H9 (cell line): Measurements from ENCODE around the gene AIF1. TPM values are rescaled to one million over a fixed set of nuclear protein-coding genes. Genes with fewer than 3 reads are reported as not detected.

Source experiments
- DNase-seq: peaks from one replicate; pipeline ENCODE4 v3.0.0-alpha.2; 2017
- H2AFZ ChIP-seq: one replicate; pipeline ENCODE4 v1.6.1; 2013; ENCODE audit warnings: mild to moderate bottlenecking, low read length, control low read depth, moderate library complexity
- H2AK5ac ChIP-seq: 2 replicates; pipeline ENCODE4 v1.6.1; 2013; ENCODE audit warnings: low read length, control low read depth, mixed read lengths; ENCODE audit not compliant: insufficient read length
- H2BK120ac ChIP-seq: one replicate; pipeline ENCODE4 v1.6.1; 2013; ENCODE audit warnings: low read depth, mild to moderate bottlenecking, low read length, control low read depth, inconsistent platforms; ENCODE audit not compliant: poor library complexity, severe bottlenecking
- H2BK12ac ChIP-seq: 2 replicates; pipeline ENCODE4 v1.6.1; 2013; ENCODE audit warnings: low read length, control low read depth, mixed read lengths, low read depth; ENCODE audit not compliant: insufficient read length
- H2BK15ac ChIP-seq: 2 replicates; pipeline ENCODE4 v1.6.1; 2013; ENCODE audit warnings: low read depth, low read length, control low read depth
- H2BK20ac ChIP-seq: one replicate; pipeline ENCODE4 v1.6.1; 2013; ENCODE audit warnings: low read depth, mild to moderate bottlenecking, low read length, control low read depth, inconsistent platforms; ENCODE audit not compliant: poor library complexity, severe bottlenecking
- H2BK5ac ChIP-seq: 2 replicates; pipeline ENCODE4 v1.6.1; 2013; ENCODE audit warnings: low read length, control low read depth, mixed read lengths; ENCODE audit not compliant: insufficient read length
- H3K14ac ChIP-seq: 2 replicates; pipeline ENCODE4 v1.6.1; 2013; ENCODE audit warnings: low read length, control low read depth; ENCODE audit not compliant: insufficient read depth
- H3K18ac ChIP-seq: 2 replicates; pipeline ENCODE4 v1.6.1; 2013; ENCODE audit warnings: low read depth, mild to moderate bottlenecking, mixed read lengths, low read length, control low read depth; ENCODE audit not compliant: insufficient read length
- H3K23ac ChIP-seq: 2 replicates; pipeline ENCODE4 v1.6.1; 2013; ENCODE audit warnings: low read length, control low read depth, mixed read lengths, low read depth; ENCODE audit not compliant: insufficient read length
- H3K23me2 ChIP-seq: 2 replicates; pipeline ENCODE4 v1.6.1; 2013; ENCODE audit warnings: low read depth, mild to moderate bottlenecking, mixed read lengths, low read length, control low read depth; ENCODE audit not compliant: insufficient read length, poor library complexity, severe bottlenecking
- H3K27ac ChIP-seq: 2 replicates; pipeline ENCODE4 v1.5.1; 2013; ENCODE audit warnings: low read length, control low read depth, mixed read lengths, low read depth; ENCODE audit not compliant: insufficient read length
- H3K27me3 ChIP-seq: 2 replicates; pipeline ENCODE4 v1.6.1; 2013; ENCODE audit warnings: low read length, control low read depth, inconsistent platforms; ENCODE audit not compliant: insufficient read depth
- H3K4ac ChIP-seq: 2 replicates; pipeline ENCODE4 v1.6.1; 2013; ENCODE audit warnings: low read depth, mild to moderate bottlenecking, control low read depth, inconsistent platforms, low read length, moderate library complexity
- H3K4me1 ChIP-seq: 2 replicates; pipeline ENCODE4 v1.6.1; 2013; ENCODE audit warnings: low read length, control low read depth, inconsistent platforms; ENCODE audit not compliant: insufficient read depth
- H3K4me2 ChIP-seq: 2 replicates; pipeline ENCODE4 v1.6.1; 2013; ENCODE audit warnings: low read length, control low read depth, mixed read lengths; ENCODE audit not compliant: insufficient read length, insufficient read depth
- H3K56ac ChIP-seq: 2 replicates; pipeline ENCODE4 v1.6.1; 2013; ENCODE audit warnings: low read depth, mild to moderate bottlenecking, mixed read lengths, low read length, control low read depth; ENCODE audit not compliant: insufficient read length
- H3K79me1 ChIP-seq: 2 replicates; pipeline ENCODE4 v1.6.1; 2013; ENCODE audit warnings: low read depth, mild to moderate bottlenecking, moderate library complexity, low read length, control low read depth, inconsistent platforms; ENCODE audit not compliant: insufficient read depth, poor library complexity, severe bottlenecking
- H3K79me2 ChIP-seq: 2 replicates; pipeline ENCODE4 v1.6.1; 2013; ENCODE audit warnings: low read length, control low read depth, inconsistent platforms; ENCODE audit not compliant: insufficient read depth
- H3K9ac ChIP-seq: 2 replicates; pipeline ENCODE4 v1.6.1; 2013; ENCODE audit warnings: low read length, control low read depth, mixed read lengths; ENCODE audit not compliant: insufficient read length; ENCODE audit errors: extremely low read depth
- H3K9me3 ChIP-seq: one replicate; pipeline ENCODE4 v1.6.1; 2013; ENCODE audit warnings: low read depth, low read length, inconsistent platforms; ENCODE audit not compliant: control insufficient read depth
- H3T11ph ChIP-seq: one replicate; pipeline ENCODE4 v1.6.1; 2013; ENCODE audit warnings: mild to moderate bottlenecking, low read length, control low read depth, inconsistent platforms
- H4K20me1 ChIP-seq: one replicate; pipeline ENCODE4 v1.6.1; 2013; ENCODE audit not compliant: control insufficient read depth, insufficient read length, insufficient read depth
- H4K5ac ChIP-seq: 2 replicates; pipeline ENCODE4 v1.6.1; 2013; ENCODE audit warnings: low read depth, mild to moderate bottlenecking, mixed read lengths, low read length, control low read depth; ENCODE audit not compliant: insufficient read length
- H4K8ac ChIP-seq: replicated peaks from 2 replicates; pipeline ENCODE4 v1.6.1; 2013; ENCODE audit warnings: low read length, control low read depth, mixed read lengths, low read depth; ENCODE audit not compliant: insufficient read length
- H4K91ac ChIP-seq: 2 replicates; pipeline ENCODE4 v1.6.1; 2013; ENCODE audit warnings: low read depth, mild to moderate bottlenecking, moderate library complexity, mixed read lengths, low read length, control low read depth; ENCODE audit not compliant: insufficient read length
- H3K27ac Mint-ChIP-seq, 3 experiments: 2 replicates in 2 of 3; 3 replicates in 1 of 3; pipeline ENCODE4 v1.8.0; 2020 to 2021; ENCODE audit warnings: mixed read lengths in 3 of 3, mild to moderate bottlenecking in 1 of 3, moderate library complexity in 1 of 3
- H3K27me3 Mint-ChIP-seq: 2 replicates; pipeline ENCODE4 v1.8.0; 2021; ENCODE audit warnings: low read depth, mild to moderate bottlenecking, moderate library complexity, mixed read lengths
- H3K36me3 Mint-ChIP-seq, 3 experiments: 2 replicates in 2 of 3; 3 replicates in 1 of 3; pipeline ENCODE4 v1.8.0; 2020 to 2021; ENCODE audit warnings: low read depth in 3 of 3, mixed read lengths in 3 of 3; ENCODE audit not compliant: insufficient read depth in 1 of 3
- H3K4me1 Mint-ChIP-seq, 2 experiments: 2 replicates each; pipeline ENCODE4 v1.8.0; 2020; ENCODE audit warnings: mixed read lengths in 2 of 2
- H3K4me3 Mint-ChIP-seq, 2 experiments: 2 replicates in 1 of 2; 3 replicates in 1 of 2; pipeline ENCODE4 v1.8.0; 2020 to 2021; ENCODE audit warnings: mild to moderate bottlenecking in 2 of 2, mixed read lengths in 2 of 2, moderate library complexity in 1 of 2
- H3K9me3 Mint-ChIP-seq, 2 experiments: 2 replicates in 1 of 2; 3 replicates in 1 of 2; pipeline ENCODE4 v1.8.0; 2020; ENCODE audit warnings: mild to moderate bottlenecking in 2 of 2, mixed read lengths in 2 of 2, moderate library complexity in 1 of 2
- WGBS: extraction: QIAGEN DNeasy Blood & Tissue Kit; methylation state at CpG from one replicate; pipeline ENCODE4 v1.1.7; 2013; ENCODE audit warnings: missing lambda C conversion rate, low lambda C conversion rate, mixed read lengths; ENCODE audit not compliant: insufficient read length; ENCODE audit errors: extremely low coverage; 5-methylcytosine and 5-hydroxymethylcytosine counted together
- total RNA-seq: library from RNA; stranded (reverse); gene quantifications from 2 replicates; pipeline ENCODE4 v1.2.1, GENCODE V29; 2021
- TF ChIP-seq, protein P1 (sequence below): fragments of 200-600 bp; sonication (generic); conservative IDR thresholded peaks from 3 replicates; pipeline ENCODE4 v1.8.0; 2021; ENCODE audit warnings: antibody characterized with exemption, mild to moderate bottlenecking

Gene AIF1
- total RNA-seq, 1 experiment from 2014 or later, result 4.2 TPM

DNA sequence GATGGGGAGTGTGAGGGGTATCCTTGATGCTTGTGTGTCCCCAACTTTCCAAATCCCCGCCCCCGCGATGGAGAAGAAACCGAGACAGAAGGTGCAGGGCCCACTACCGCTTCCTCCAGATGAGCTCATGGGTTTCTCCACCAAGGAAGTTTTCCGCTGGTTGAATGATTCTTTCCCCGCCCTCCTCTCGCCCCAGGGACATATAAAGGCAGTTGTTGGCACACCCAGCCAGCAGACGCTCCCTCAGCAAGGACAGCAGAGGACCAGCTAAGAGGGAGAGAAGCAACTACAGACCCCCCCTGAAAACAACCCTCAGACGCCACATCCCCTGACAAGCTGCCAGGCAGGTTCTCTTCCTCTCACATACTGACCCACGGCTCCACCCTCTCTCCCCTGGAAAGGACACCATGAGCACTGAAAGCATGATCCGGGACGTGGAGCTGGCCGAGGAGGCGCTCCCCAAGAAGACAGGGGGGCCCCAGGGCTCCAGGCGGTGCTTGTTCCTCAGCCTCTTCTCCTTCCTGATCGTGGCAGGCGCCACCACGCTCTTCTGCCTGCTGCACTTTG, 39.6 kb upstream of the AIF1 start, which contains the start of gene TNF:
TNF (plus strand) TSS at position 231 of the 567 bp plus-strand sequence; CDS start at position 408, 177 bp downstream.
- H3K27ac ChIP-seq, result no peak within 1 kb of the TSS

More for the DNA sequence above, 39.6 kb upstream of the AIF1 start, which contains the start of gene TNF:
- Histone ChIP-seq H3K18ac (no peak within 1 kb of the TSS), H3K4me1 (no peaks in the 10 kb centered on the region), H2BK120ac (no peak within 1 kb of the TSS), H3K23ac (no peak within 1 kb of the TSS), H3T11ph (no peak within 1 kb of the TSS), H2BK12ac (no peak within 1 kb of the TSS), H3K79me1 (no peaks in the 10 kb centered on the region), H4K8ac (no peak within 1 kb of the TSS), H3K14ac (no peak within 1 kb of the TSS), H3K4me2 (no peak within 1 kb of the TSS), H3K9ac (no peak within 1 kb of the TSS), H4K91ac (no peak within 1 kb of the TSS), H2AK5ac (no peak within 1 kb of the TSS), H3K23me2 (peaks cover 3% of the 10 kb centered on the region), H2BK5ac (no peak within 1 kb of the TSS), H2BK15ac (no peak within 1 kb of the TSS), H4K5ac (no peak within 1 kb of the TSS), H3K27me3 (no peaks in the 10 kb centered on the region), H2BK20ac (no peak within 1 kb of the TSS), H4K20me1 (no peaks in the 10 kb centered on the region), H2AFZ (no peak within 1 kb of the TSS), H3K56ac (no peak within 1 kb of the TSS), H3K9me3 (no peaks in the 10 kb centered on the region), H3K4ac (no peak within 1 kb of the TSS), H3K79me2 (no peaks in the 10 kb centered on the region)
- WGBS, result no CpG with 5 or more reads among the region's 19 CpGs
- TF ChIP-seq, protein P1, sequence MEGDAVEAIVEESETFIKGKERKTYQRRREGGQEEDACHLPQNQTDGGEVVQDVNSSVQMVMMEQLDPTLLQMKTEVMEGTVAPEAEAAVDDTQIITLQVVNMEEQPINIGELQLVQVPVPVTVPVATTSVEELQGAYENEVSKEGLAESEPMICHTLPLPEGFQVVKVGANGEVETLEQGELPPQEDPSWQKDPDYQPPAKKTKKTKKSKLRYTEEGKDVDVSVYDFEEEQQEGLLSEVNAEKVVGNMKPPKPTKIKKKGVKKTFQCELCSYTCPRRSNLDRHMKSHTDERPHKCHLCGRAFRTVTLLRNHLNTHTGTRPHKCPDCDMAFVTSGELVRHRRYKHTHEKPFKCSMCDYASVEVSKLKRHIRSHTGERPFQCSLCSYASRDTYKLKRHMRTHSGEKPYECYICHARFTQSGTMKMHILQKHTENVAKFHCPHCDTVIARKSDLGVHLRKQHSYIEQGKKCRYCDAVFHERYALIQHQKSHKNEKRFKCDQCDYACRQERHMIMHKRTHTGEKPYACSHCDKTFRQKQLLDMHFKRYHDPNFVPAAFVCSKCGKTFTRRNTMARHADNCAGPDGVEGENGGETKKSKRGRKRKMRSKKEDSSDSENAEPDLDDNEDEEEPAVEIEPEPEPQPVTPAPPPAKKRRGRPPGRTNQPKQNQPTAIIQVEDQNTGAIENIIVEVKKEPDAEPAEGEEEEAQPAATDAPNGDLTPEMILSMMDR, result no peak
- Mint-ChIP-seq H3K27ac (no peak within 1 kb of the TSS), H3K27me3 (peaks cover 33% of the 10 kb centered on the region), H3K4me3 (no peak within 1 kb of the TSS; a peak in 1 of 5 replicates), H3K4me1 (peaks cover 20 to 26% of the 10 kb centered on the region in 2 experiments), H3K36me3 (no peaks in the 10 kb centered on the region), H3K9me3 (no peaks in the 10 kb centered on the region; a peak in 1 of 5 replicates)
- DNase-seq, result no peak
